GM18909 (cell line): ENCODE data around the gene ASAP3.

Source experiments
- ATAC-seq: cut with Tn5 transposase; IDR thresholded peaks from one replicate; pipeline ENCODE4 v1.9.1; 2021; ENCODE audit warnings: mild to moderate bottlenecking; ENCODE audit not compliant: unreplicated experiment, poor library complexity

ASAP3 gene

DNA sequence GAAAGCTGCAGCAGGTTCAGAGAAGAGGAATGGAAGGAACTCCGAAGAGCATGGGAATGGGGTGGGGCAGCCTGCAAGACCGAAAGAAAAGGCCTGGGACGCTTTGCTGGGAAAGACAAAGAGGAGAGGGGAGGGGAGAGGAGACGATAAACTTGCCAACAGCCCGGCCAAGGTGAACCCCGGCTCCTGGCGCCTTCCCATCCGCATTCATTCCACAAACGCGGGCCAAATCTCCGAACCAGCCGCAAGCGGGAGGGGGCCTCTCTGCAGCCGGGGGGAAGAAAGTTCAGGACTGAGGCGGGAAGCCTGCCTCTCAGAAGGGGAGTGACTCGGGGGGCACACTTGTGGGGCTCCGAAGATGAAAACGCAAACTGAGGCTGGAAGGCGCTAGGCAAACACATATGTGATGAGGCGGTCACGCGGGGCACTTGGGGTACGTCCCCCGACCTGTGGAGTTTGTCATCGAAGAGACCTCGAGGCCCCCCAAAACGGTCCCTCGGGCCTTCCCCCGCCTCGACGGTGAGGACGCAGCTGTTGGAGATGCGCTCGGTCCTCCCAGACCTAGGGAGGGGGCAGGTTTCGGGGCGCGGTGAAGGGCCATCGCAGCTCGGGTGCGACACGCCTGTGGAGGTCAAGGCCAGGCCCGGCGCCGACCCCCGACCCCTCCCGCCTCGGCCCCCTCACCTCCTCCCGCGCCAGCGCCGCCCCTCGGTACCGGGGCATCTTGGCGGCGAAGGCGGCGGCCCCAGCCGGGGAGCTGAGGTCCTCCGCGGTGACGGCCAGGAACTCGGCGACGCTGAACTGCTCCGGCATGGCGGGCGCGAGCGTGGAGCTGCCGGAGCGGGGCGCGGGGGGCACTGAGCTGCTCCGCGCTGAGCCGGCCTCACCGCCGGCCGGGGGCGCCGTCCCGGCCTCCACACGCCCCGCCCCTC, at the start of gene ASAP3:
Gene ASAP3, minus strand, starts transcription at position 859 of the 932 bp plus-strand sequence. Its CDS starts 46 bp downstream, at position 813.
- ATAC-seq = no peak

- no peak for ATAC-seq
Observed at GRCh38 chr1:23533246-23534023, 49.5 kb upstream of the ASAP3 start.

- no peak for ATAC-seq
Observed at GRCh38 chr1:23531562-23532094, 47.6 kb upstream of the ASAP3 start.

DNA sequence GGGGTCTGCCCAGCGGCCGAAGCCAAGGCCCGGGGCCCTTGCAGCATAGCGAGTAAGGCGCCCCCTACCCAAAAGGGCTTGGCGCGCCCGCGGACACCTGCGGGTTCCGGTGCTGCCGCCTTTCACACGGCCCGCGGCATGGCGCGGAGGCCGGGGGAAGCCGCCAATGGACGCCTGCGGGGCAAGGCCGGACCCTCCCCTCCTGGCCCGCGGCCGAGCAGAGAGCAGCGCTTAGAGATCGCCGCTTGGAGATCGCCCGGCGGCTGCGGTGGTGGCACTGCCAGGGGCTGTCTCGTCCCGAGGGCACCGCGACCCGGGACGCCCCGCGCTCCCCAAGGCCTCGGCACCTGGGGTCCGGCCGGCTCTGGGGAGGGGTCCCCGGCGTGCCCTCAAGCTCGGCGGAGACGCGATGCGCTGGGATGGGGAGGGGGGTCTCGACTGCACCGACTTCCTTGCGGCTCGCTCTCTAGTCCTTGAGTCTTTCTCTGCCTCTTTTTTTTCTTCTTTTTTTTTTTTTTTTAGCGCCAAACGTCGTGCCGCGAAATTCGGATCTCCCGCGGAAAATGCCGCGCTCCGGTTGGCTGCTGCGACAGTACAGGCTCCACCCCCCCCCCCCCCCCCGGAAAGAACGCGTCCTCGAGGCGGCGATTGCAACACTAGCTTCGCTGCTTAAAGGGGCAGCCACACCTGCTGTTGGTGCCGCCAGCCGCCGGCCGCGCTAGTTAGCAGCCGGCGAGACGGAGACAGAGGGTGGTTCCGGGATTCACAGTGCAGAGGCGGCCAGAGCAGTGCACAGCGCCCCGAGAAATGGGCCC, 47.0 kb upstream of the ASAP3 start, which contains the start of gene E2F2:
Gene E2F2, minus strand, starts transcription at position 487 of the 815 bp plus-strand sequence. Its CDS starts 440 bp downstream, at position 47.
- ATAC-seq = peak; percentile 49

- ATAC-seq = peak; percentile 6
Observed at GRCh38 chr1:23530087-23530746, 46.2 kb upstream of the ASAP3 start.

- no peak for ATAC-seq
Observed at GRCh38 chr1:23529146-23530086, 45.4 kb upstream of the ASAP3 start.

- peak; percentile 49 for ATAC-seq
Observed at GRCh38 chr1:23528250-23528978, 44.4 kb upstream of the ASAP3 start.

DNA sequence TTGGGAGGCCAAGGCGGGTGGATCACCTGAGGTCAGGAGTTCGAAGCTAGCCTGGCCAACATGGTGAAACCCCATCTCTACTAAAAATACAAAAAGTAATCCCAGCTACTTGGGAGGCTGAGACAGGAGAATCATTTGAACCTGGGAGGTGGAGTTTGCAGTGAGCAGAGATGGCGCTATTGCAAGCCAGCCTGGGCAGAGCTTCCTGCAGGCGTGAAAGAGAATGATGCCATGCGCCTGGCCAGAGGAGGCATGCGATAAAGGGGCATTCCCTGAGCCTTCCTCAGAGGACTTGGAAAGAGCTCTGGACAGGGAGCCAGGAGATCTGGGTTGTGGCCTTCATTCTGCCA, 43.9 kb upstream of the ASAP3 start:
- no peak for ATAC-seq

- ATAC-seq = no peak
Observed at GRCh38 chr1:23527366-23527765, 43.4 kb upstream of the ASAP3 start.

DNA sequence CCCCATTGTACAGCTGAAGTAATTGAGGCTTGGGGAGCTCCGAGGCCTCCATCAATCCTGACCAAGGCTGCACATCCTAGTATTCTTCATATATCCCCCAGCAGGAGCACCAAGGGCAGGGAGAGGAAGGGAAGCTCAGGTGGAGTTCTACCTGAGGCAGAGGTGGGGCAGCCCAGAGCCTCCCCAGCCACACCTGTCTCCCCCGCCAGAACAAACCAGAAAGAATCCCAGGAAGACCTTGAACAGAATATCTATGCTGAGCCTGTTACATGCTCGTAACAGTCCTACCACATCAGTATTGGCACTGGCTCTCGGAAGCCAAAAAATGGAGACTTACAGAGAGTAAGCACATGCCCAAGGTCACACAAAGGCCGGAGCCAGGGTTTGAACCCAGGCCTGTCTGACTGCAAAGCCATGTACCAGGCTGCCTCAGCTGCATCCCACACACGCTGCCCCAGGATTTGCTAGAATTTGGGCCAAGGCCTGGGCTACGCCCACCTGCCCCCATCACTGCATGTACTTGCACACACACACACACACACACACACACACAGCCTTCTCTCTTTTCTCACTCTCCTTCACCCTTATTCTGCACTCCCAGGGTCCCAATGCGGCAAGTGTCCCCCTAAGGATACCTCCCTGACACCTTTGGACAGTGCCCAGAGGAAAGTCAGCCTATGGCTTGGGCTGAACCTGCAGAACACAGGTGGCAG, 42.5 kb upstream of the ASAP3 start:
- no peak for ATAC-seq

- no peak for ATAC-seq
Observed at GRCh38 chr1:23525558-23526250, 41.7 kb upstream of the ASAP3 start.

GRCh38 chr1:23524716-23525401, 40.9 kb upstream of the ASAP3 start:
- no peak for ATAC-seq

GRCh38 chr1:23524163-23524562, 40.2 kb upstream of the ASAP3 start:
- ATAC-seq = no peak

DNA sequence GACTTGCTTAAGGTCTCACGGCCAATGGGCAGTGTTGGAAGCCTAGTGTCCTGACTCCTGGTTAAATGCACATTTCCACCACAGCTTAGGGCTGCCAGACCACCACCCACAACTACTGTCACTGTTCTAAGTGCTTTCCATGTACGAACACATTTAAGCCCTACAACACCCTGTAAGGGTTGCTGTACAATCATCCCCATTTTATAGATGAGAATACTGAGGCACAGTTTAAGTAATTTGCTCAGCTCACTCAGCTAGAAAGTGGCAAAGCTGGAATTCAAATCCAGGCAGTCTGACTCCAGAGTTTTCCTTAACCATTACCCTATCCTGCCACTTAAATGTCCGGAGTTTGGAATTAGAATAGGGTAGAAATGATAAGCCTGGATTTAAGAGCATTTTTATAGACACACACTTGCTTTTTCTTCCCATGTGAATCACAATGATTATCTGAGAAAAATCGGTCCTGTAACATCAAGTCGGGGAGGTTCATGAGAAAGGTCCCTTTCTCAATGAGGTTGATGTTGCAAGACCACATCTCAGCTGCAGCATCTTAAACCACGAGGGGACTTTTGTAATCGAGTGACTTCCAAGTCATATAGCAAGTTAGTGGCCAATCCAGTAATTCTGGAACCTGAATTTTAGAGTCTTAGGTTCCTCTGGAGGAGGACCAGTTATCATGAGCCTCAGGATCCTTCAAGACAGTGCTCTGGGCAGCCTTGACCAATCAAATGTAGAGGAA, 38.4 kb upstream of the ASAP3 start:
- no peak for ATAC-seq

- no peak for ATAC-seq
Observed at GRCh38 chr1:23521588-23521987, 37.6 kb upstream of the ASAP3 start.
